ENCODE measurements around the gene SELENOT.

The SELENOT gene

DNA sequence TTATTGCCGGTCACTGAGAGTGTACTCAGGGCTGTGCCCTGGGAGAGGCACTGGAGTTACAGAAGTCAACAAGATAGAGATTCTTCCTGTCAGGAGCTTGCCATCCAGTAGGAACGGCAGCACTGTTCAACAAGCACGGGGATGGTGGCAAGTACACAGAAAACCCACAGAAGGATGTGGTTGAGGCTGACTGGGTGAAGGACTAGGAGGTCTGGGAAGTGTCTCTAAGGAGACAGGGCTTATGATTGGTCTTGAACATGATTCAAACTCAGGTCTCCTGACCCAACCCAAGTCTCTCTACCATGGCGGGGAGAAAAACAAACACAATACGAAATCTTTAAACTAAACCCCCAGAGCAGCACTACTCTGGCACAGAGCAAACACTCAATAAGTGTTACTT is 63.0 kb downstream of the SELENOT start:
- TF ChIP-seq, protein P1, sequence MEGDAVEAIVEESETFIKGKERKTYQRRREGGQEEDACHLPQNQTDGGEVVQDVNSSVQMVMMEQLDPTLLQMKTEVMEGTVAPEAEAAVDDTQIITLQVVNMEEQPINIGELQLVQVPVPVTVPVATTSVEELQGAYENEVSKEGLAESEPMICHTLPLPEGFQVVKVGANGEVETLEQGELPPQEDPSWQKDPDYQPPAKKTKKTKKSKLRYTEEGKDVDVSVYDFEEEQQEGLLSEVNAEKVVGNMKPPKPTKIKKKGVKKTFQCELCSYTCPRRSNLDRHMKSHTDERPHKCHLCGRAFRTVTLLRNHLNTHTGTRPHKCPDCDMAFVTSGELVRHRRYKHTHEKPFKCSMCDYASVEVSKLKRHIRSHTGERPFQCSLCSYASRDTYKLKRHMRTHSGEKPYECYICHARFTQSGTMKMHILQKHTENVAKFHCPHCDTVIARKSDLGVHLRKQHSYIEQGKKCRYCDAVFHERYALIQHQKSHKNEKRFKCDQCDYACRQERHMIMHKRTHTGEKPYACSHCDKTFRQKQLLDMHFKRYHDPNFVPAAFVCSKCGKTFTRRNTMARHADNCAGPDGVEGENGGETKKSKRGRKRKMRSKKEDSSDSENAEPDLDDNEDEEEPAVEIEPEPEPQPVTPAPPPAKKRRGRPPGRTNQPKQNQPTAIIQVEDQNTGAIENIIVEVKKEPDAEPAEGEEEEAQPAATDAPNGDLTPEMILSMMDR (IDR thresholded peaks at IDR 0.05; ENCODE audit: low read length) = no peak
- TF ChIP-seq EZH2phosphoT487 (IDR thresholded peaks at IDR 0.05; ENCODE audit: low read length) (no peak), EZH2 (optimal IDR thresholded peaks at IDR 0.05; ENCODE audit: low read depth, low read length) (no peak)
- H4K20me1 ChIP-seq (ENCODE audit: insufficient read depth, low read length) = no peaks in the 10 kb centered on the region
- no peaks in the 10 kb centered on the region for H3K9me2 ChIP-seq (replicated peaks; ENCODE audit: insufficient read depth, low read length)
- no peak overlapping the region for H3K9ac ChIP-seq (ENCODE audit: low read length)
- no peaks in the 10 kb centered on the region for H3K27me3 ChIP-seq (replicated peaks; ENCODE audit: insufficient read depth, low read length)
- H3K27ac ChIP-seq (ENCODE audit: low read length) = no peak overlapping the region
- no peaks in the 10 kb centered on the region for H3K4me1 ChIP-seq (ENCODE audit: low read length)
- no peaks in the 10 kb centered on the region for H3K36me3 ChIP-seq (replicated peaks; ENCODE audit: insufficient read depth, low read length)
- no peaks in the 10 kb centered on the region for H3F3A ChIP-seq (ENCODE audit: insufficient read depth, low read length)
- no peaks in the 10 kb centered on the region for H3K9me3 ChIP-seq (replicated peaks; ENCODE audit: insufficient read depth, low read length)
- DNase-seq = no peak
- H2AFZ ChIP-seq (ENCODE audit: low read length) = no peak overlapping the region
- H3K4me3 ChIP-seq (ENCODE audit: low read length) = no peak overlapping the region
- H3K4me2 ChIP-seq (ENCODE audit: low read depth, low read length) = no peak overlapping the region
- no peaks in the 10 kb centered on the region for H3K79me2 ChIP-seq (ENCODE audit: low read length)

GRCh38 chr3:150673966-150674365 is 70.8 kb downstream of the SELENOT start:
- Histone ChIP-seq H2AFZ (ENCODE audit: low read length) (no peak overlapping the region), H3K4me3 (ENCODE audit: low read length) (no peak overlapping the region), H3K9me3 (replicated peaks; ENCODE audit: insufficient read depth, low read length) (no peaks in the 10 kb centered on the region), H3K27ac (ENCODE audit: low read length) (no peak overlapping the region), H3K27me3 (replicated peaks; ENCODE audit: insufficient read depth, low read length) (no peaks in the 10 kb centered on the region), H3F3A (ENCODE audit: insufficient read depth, low read length) (no peaks in the 10 kb centered on the region), H4K20me1 (ENCODE audit: insufficient read depth, low read length) (no peaks in the 10 kb centered on the region), H3K4me1 (ENCODE audit: low read length) (no peaks in the 10 kb centered on the region), H3K9me2 (replicated peaks; ENCODE audit: insufficient read depth, low read length) (no peaks in the 10 kb centered on the region), H3K36me3 (replicated peaks; ENCODE audit: insufficient read depth, low read length) (no peaks in the 10 kb centered on the region), H3K79me2 (ENCODE audit: low read length) (no peaks in the 10 kb centered on the region), H3K9ac (ENCODE audit: low read length) (no peak overlapping the region), H3K4me2 (ENCODE audit: low read depth, low read length) (no peak overlapping the region)
- TF ChIP-seq, protein P1 (IDR thresholded peaks at IDR 0.05; ENCODE audit: low read length) = no peak
- TF ChIP-seq EZH2 (optimal IDR thresholded peaks at IDR 0.05; ENCODE audit: low read depth, low read length) (no peak), EZH2phosphoT487 (IDR thresholded peaks at IDR 0.05; ENCODE audit: low read length) (no peak)
- no peak for DNase-seq

DNA sequence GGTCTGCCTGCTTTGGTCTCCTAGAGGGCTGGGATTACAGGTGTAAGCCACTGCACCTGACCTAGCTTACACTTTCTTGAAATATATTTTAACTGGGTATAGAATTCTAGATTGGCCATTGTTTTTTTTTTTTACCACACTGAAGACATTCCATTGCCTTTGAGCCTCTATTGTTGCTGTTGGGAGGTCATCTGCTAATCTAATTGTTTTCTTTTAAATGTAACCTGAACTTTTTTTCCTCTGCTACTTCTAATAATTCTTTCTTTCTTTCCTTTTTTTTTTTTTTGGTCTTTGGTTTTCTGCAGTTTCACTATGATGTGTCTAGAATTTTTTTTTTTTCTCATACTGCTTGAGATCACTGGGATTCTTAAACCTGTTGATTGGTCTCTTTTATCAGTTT is 72.5 kb downstream of the SELENOT start:
- Histone ChIP-seq H3K27ac (ENCODE audit: low read length) (no peak overlapping the region), H3K4me2 (ENCODE audit: low read depth, low read length) (no peak overlapping the region), H3K9ac (ENCODE audit: low read length) (no peak overlapping the region), H3K79me2 (ENCODE audit: low read length) (no peaks in the 10 kb centered on the region), H3K9me2 (replicated peaks; ENCODE audit: insufficient read depth, low read length) (no peaks in the 10 kb centered on the region), H3K36me3 (replicated peaks; ENCODE audit: insufficient read depth, low read length) (no peaks in the 10 kb centered on the region), H3K4me1 (ENCODE audit: low read length) (peaks cover 7% of the 10 kb centered on the region), H4K20me1 (ENCODE audit: insufficient read depth, low read length) (no peaks in the 10 kb centered on the region), H3F3A (ENCODE audit: insufficient read depth, low read length) (peaks cover 3% of the 10 kb centered on the region; the same call in 1 of the 2 replicates), H3K27me3 (replicated peaks; ENCODE audit: insufficient read depth, low read length) (no peaks in the 10 kb centered on the region), H3K9me3 (replicated peaks; ENCODE audit: insufficient read depth, low read length) (no peaks in the 10 kb centered on the region), H2AFZ (ENCODE audit: low read length) (no peak overlapping the region), H3K4me3 (ENCODE audit: low read length) (no peak overlapping the region)
- TF ChIP-seq EZH2 (optimal IDR thresholded peaks at IDR 0.05; ENCODE audit: low read depth, low read length) = no peak
- TF ChIP-seq EZH2phosphoT487 (IDR thresholded peaks at IDR 0.05; ENCODE audit: low read length) = no peak
- TF ChIP-seq, protein P1 (IDR thresholded peaks at IDR 0.05; ENCODE audit: low read length) = no peak
- no peak for DNase-seq
